Heart left ventricle (tissue), 16 donors: Measurements from ENCODE around the gene SSNA1. TPM values are rescaled to one million over a fixed set of nuclear protein-coding genes. Genes with fewer than 3 reads are reported as not detected.

Experiments used
- ATAC-seq, 4 donors: fragments of 200-7000 bp; cut with Tn5 transposase; one replicate each; pipeline ENCODE4 v1.9.1; 2020 to 2022; ENCODE audit warnings: moderate library complexity in 4 of 4, mild to moderate bottlenecking in 3 of 4, moderate number of reproducible peaks in 1 of 4
- DNase-seq, 5 donors: peaks; one replicate each; pipeline ENCODE4 v3.0.0-alpha.2; 2020
- H3K27ac ChIP-seq, 12 donors: fragments of 200-600 bp; sonication (generic) in 4 of 12; one replicate each; pipeline versions ENCODE4 v1.5.0 to v1.8.0; 2016 to 2022; ENCODE audit warnings: mild to moderate bottlenecking in 2 of 12
- H3K27me3 ChIP-seq, 9 donors: fragments of 200-600 bp; sonication (generic) in 2 of 9; one replicate each; pipeline versions ENCODE4 v1.5.1 to v1.8.0; 2016 to 2022; ENCODE audit warnings: mild to moderate bottlenecking in 3 of 9
- H3K36me3 ChIP-seq, 9 donors: fragments of 200-600 bp; sonication (generic) in 2 of 9; one replicate each; pipeline versions ENCODE4 v1.5.0 to v1.8.0; 2018 to 2022; ENCODE audit warnings: mild to moderate bottlenecking in 2 of 9
- H3K4me1 ChIP-seq, 12 donors: fragments of 200-600 bp; sonication (generic) in 4 of 12; one replicate each; pipeline versions ENCODE4 v1.5.0 to v1.8.0; 2016 to 2022; ENCODE audit warnings: mild to moderate bottlenecking in 3 of 12
- H3K4me3 ChIP-seq, 12 donors: fragments of 200-600 bp; sonication (generic) in 4 of 12; one replicate each; pipeline versions ENCODE4 v1.5.0 to v1.8.0; 2017 to 2022; ENCODE audit warnings: mild to moderate bottlenecking in 9 of 12, moderate library complexity in 4 of 12
- H3K9me3 ChIP-seq, 12 donors: fragments of 200-600 bp; sonication (generic) in 4 of 12; one replicate each; pipeline versions ENCODE4 v1.5.0 to v1.8.0; 2016 to 2022; ENCODE audit warnings: mild to moderate bottlenecking in 1 of 12
- POLR2A ChIP-seq, 2 donors: fragments of 450-650 bp; IDR thresholded peaks; one replicate each; pipeline ENCODE4 v1.6.1; 2017; ENCODE audit warnings: antibody characterized with exemption in 2 of 2, mild to moderate bottlenecking in 2 of 2, moderate library complexity in 2 of 2
- WGBS, 4 donors: extraction: QIAGEN DNeasy Blood & Tissue Kit in 2 of 4; methylation state at CpG; one replicate each; pipeline versions ENCODE4 v1.1.5 to v1.1.7; 2013 to 2018; 5-methylcytosine and 5-hydroxymethylcytosine counted together
- intact Hi-C, 10 donors: fragments of 100-400 bp; cut with DNase I; formaldehyde crosslinking; loops; one replicate each; pipeline versions ENCODE4 v1.11.1 to v1.14.2; 2022
- polyA plus RNA-seq, 2 donors: library from polyadenylated mRNA; stranded (reverse); fragments of 200-250 nt; gene quantifications; one replicate each; pipeline ENCODE4 v1.2.3, GENCODE V29; 2013
- total RNA-seq, 9 donors: library from RNA; depleted of rRNA in 2 of 9; stranded (reverse); fragments of >200 nt in 2 of 9; fragmentation: NEBNext Ultra II Directional in 3 of 9; extraction: Animal tissue kit (Norgen Biotek cat#: 25700) in 3 of 9; gene quantifications; one replicate each; pipeline versions ENCODE4 v1.1.0 to v1.2.4, GENCODE V29; 2016 to 2023
- TF ChIP-seq, protein P1 (sequence below), 12 donors: fragments of 200-600 bp; sonication (generic) in 4 of 12; IDR thresholded peaks; one replicate each; pipeline versions ENCODE4 v1.5.0 to v1.8.0; 2018 to 2022; ENCODE audit warnings: antibody characterized with exemption in 12 of 12, mild to moderate bottlenecking in 5 of 12
- donor health status: ischemic (EF 13 %, LVEDD 7.1; RV severe dilation, severe dysfunction).
- donor health status: healthy with polysubstance abuse.
- donor health status: DM: no; HTN: yes; CAD: no.
- donor health status: DM: no; HTN: no; CAD: no.
- donor health status: ischemic (EF 25% LVEDD 6.9; RV normal size, moderate dysfunction).
- donor health status: ischemic (EF 25% LVEDD 5.7; RV mildly dilated, moderate dysfunction).
- donor health status: healthy.
- donor health status: DM: yes; HTN: yes; CAD: no.
- donor health status: ischemic (EF 35%, LVEDD 5.7; RV mildly dilated, moderate dysfunction).
- donor health status: nonischemic (EF 11% LVEDD 7.7; RV severe dilation, severe dysfunction).
- donor health status: DM: yes; HTN: yes; CAD: no.
- donor health status: PGD.
- donor health status: ischemic (EF 29% LVEDD 5.4; RV normal size, mild dysfunction).
- donor health status: nonischemic (EF 23%, LVEDD 6.1; RV moderate dilation, normal function).

SSNA1 gene
- total and polyA plus RNA-seq, 11 donors: 46.0 to 161 (median 67.7) TPM

DNA sequence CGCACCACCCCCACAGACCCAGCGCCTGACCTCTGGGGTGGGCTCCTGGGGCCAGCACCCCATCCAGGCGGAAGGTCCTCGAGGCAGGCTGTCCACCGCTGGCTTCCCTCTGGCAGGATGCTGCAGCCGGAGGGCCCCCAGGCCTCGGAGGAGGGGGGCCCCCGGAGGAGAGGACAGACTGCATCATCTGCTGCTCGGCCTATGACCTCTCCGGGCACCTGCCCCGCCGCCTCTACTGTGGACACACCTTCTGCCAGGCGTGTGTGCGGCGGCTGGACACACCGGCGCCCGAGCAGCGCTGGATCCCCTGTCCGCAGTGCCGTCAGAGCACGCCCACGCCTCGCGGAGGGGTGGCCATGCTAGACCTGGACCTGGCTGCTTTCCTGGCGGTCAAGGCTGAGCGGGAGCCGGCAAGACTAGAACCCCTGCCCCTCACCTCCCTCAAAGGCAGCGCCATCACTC is 40.1 kb downstream of the SSNA1 start:
- DNase-seq (no peak), ATAC-seq (no peak)
- no peaks in the 10 kb centered on the region for H3K36me3 ChIP-seq
- H3K9me3 ChIP-seq: no peaks in the 10 kb centered on the region
- H3K27me3 ChIP-seq: peaks cover 8 to 50% (median 32%) of the 10 kb centered on the region in 9 donors
- intact Hi-C loops: loop anchor here in 7 of 10 donors (2.0 to 10.0 kb wide), 7 partner anchors 36 to 444 kb away; partner anchors contain the start of genes ANAPC2 (in 4 of the 7) and SSNA1 (in 4 of the 7)
- H3K27ac ChIP-seq: no peak overlapping the region
- H3K4me1 ChIP-seq: peaks cover 0 to 14% (median 6%) of the 10 kb centered on the region in 12 donors
- TF ChIP-seq POLR2A (IDR thresholded peaks at IDR 0.05): no peak
- TF ChIP-seq, protein P1, sequence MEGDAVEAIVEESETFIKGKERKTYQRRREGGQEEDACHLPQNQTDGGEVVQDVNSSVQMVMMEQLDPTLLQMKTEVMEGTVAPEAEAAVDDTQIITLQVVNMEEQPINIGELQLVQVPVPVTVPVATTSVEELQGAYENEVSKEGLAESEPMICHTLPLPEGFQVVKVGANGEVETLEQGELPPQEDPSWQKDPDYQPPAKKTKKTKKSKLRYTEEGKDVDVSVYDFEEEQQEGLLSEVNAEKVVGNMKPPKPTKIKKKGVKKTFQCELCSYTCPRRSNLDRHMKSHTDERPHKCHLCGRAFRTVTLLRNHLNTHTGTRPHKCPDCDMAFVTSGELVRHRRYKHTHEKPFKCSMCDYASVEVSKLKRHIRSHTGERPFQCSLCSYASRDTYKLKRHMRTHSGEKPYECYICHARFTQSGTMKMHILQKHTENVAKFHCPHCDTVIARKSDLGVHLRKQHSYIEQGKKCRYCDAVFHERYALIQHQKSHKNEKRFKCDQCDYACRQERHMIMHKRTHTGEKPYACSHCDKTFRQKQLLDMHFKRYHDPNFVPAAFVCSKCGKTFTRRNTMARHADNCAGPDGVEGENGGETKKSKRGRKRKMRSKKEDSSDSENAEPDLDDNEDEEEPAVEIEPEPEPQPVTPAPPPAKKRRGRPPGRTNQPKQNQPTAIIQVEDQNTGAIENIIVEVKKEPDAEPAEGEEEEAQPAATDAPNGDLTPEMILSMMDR (IDR thresholded peaks at IDR 0.05): no peak
- H3K4me3 ChIP-seq: no peak overlapping the region
- WGBS, 4 donors: 56 to 100% (median 68%) methylated on average over 1 to 29 of the region's 29 CpGs

DNA sequence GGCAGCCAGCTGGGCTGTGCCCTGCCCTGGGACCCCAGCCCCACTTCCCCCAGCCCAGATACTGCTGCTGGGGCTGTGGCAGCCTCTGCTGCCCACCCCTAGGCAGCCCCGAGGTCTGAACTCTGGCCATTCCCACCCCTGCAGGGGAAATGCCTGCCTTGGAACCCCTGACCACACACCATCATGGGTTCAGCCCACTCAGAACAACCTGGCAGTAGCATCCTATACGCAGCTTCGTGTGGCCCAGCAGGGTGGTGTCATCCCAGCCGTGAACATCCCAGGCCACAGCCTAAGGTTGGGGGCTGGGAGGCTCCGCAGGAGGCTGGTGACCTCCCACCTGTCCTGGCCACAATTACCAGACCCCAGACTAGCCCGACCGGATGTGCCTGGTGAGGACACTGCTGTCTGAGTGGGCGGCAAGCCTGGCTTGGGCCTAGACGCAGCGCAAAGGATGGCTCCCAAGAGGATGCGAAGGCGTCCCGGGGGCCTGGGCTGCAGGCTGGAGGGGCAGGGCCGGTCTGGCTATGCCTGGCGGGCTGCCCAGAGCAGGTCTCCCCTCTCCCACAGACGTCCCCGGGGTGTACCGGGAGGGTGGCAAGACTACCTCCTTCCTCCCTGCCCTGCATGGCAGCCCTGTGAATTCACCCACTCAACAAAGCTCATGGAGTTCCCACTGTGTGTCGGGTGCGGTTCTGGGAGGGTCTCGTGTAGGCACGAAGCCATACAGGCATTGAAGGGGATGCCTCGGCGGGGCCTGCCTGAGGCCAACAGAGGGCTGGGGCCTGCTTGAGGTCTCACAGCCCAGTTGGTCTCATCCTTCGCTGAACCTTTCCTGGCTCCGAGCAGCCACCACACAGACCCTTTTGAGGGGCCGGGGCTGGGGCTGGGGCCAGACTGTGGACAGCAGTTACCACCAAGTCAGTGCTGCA is 40.8 kb downstream of the SSNA1 start:
- Histone ChIP-seq H3K27ac (no peak overlapping the region), H3K27me3 (peaks cover 8 to 50% (median 35%) of the 10 kb centered on the region in 9 donors), H3K36me3 (no peaks in the 10 kb centered on the region), H3K4me3 (no peak overlapping the region), H3K4me1 (peaks cover 0 to 8% (median under 1%) of the 10 kb centered on the region in 12 donors), H3K9me3 (no peaks in the 10 kb centered on the region)
- 41 to 71% (median 64%) methylated on average over 11 to 27 of the region's 27 CpGs for WGBS, 4 donors
- intact Hi-C loops: loop anchor here in 7 of 10 donors (2.0 to 10.0 kb wide), 7 partner anchors 37 to 444 kb away; partner anchors contain the start of genes ANAPC2 (in 4 of the 7) and SSNA1 (in 4 of the 7)
- no peak for DNase-seq
- TF ChIP-seq, protein P1 (IDR thresholded peaks at IDR 0.05): no peak
- TF ChIP-seq POLR2A (IDR thresholded peaks at IDR 0.05): no peak
- ATAC-seq: no peak

DNA sequence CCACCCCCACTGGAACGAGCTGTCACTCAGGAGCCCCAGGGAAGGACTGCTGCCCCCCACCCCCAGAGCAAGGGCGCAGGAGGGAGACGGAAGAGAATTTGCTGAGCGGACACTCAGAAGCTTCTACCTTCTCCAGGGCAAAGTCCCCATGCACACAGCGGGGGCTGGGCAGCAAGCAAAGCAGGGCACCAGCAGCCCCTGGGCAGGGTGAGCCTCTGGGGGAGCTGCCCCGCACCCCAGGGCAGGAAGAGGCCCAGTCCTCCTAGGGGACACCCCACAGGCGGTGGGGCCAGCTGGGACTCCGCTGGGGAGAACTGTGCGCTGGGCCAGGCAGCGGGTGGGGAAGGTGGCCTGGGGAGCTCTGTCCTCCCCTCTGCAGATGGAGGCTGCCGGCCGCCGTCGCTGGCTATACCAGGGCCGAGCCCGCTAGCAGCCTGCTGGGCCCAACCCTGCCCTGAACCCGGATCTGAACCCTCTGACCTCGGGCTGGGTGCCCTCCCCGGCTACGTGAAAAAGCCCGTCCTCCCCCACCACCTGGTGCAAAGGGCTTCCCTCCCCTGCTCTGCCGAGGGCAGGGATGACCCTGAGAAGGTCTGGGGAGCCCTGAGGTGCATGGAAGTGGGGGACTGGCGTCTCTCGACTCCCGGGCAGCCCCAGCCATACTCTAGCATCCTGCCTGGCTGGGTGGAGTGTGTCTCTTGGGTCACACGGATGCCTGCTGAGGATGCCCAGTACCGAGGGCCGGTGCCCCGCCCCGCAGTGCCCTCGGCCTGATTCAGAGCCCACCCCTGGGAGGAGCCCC is 41.6 kb downstream of the SSNA1 start:
- TF ChIP-seq, protein P1 (IDR thresholded peaks at IDR 0.05): no peak
- TF ChIP-seq POLR2A (IDR thresholded peaks at IDR 0.05): no peak
- intact Hi-C loops: loop anchor here in 7 of 10 donors (2.0 to 10.0 kb wide), 7 partner anchors 38 to 445 kb away; partner anchors contain the start of genes ANAPC2 (in 4 of the 7) and SSNA1 (in 4 of the 7)
- ATAC-seq (no peak), DNase-seq (no peak)
- WGBS, 4 donors: 56 to 68% (median 64%) methylated on average over 22 to 31 of the region's 31 CpGs
- H3K9me3 ChIP-seq: no peaks in the 10 kb centered on the region
- H3K27me3 ChIP-seq: peaks cover 8 to 54% (median 38%) of the 10 kb centered on the region in 9 donors
- H3K4me3 ChIP-seq: no peak overlapping the region
- peaks cover 0 to 5% (median 0%) of the 10 kb centered on the region in 12 donors for H3K4me1 ChIP-seq
- no peak overlapping the region for H3K27ac ChIP-seq
- no peaks in the 10 kb centered on the region for H3K36me3 ChIP-seq
